HG02852 (cell line): ENCODE results near the gene IGSF3.
"Not testable (repeated sequence)": the region's sequence is repeated elsewhere in the genome, so short reads cannot be mapped to it uniquely, and the experiment has no call there.

Source experiments
- ATAC-seq: cut with Tn5 transposase; IDR thresholded peaks from one replicate; pipeline ENCODE4 v1.9.1; 2021; ENCODE audit warnings: mild to moderate bottlenecking, moderate library complexity; ENCODE audit not compliant: unreplicated experiment

IGSF3 gene

GRCh38 chr1:116603646-116604045 lies 63.9 kb downstream of the IGSF3 start:
- not testable (repeated sequence) for ATAC-seq

DNA sequence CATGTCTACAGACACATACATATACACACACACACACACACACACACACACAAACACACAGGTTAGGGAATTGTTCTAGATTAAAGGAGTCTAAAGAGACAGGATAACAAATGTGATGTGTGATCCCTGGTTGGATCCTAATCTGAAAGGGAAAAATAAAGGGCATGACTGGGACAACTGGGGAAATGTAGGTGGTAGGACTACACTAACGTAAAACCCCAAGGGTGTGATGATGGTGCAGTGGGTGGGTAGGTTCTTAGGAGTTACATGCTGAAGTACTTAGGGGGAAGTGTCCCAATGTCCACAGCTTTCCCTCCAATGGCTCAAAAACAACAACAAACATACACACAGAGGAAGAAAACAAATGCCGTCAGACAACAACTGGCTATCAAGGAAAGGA lies 68.2 kb downstream of the IGSF3 start:
- not testable (repeated sequence) for ATAC-seq

DNA sequence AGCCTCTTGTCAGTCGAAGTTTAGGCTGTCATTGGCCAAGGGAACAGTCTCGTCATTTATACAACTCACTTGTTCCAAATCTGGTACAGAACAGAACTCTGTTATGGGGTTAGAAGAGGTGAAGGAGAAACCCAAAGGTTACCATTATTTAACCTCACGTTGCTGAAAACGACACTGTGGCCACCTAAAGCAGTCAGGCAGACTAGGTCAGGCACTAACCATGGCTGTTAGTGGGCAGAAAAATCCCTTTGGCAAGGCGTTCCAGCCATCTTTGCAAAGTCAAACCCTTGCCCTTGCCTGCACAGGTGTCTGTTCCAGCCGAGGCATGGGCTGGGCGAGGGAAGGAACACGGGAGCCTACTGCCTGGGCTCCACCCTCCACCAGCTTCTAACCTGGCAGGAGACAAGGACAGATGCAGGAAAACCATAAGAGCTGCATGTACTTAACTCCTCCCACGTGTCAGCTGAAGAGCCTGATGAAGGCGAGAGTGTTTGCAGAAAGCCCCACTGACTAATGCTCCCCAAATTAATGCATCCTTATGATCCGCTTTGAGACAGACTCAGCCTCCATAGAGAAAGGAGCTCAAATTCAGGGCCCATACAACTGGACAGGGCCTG lies 69.0 kb downstream of the IGSF3 start:
- not testable (repeated sequence) for ATAC-seq

- ATAC-seq = peak; percentile 71
Observed at GRCh38 chr1:116597388-116597787, 70.1 kb downstream of the IGSF3 start.

DNA sequence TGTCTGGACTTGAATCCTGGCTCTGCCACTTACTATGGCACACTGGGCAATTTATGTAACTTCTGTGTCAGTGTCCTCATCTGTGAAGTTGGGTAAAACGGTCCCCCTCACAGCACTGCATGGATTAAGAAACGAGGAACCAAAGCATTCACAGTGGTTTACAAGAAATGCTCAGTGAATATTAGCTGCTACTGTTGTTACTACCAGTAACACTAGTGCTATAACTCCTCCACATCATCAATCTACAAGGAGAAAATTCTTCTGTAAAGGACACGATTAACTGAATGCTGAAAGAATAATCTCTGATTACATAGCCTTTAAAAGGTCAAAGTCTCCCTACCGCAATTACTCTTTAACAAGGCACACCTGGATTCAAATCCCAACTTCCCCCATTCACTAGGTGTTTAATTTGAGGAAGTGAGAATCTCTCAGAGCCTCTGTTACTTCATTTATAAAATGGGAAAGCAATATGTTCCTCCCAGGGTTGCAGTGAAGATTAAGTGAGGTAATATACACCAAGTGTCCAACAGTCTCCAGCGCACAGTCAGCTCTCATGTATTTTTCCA lies 70.7 kb downstream of the IGSF3 start:
- not testable (repeated sequence) for ATAC-seq

DNA sequence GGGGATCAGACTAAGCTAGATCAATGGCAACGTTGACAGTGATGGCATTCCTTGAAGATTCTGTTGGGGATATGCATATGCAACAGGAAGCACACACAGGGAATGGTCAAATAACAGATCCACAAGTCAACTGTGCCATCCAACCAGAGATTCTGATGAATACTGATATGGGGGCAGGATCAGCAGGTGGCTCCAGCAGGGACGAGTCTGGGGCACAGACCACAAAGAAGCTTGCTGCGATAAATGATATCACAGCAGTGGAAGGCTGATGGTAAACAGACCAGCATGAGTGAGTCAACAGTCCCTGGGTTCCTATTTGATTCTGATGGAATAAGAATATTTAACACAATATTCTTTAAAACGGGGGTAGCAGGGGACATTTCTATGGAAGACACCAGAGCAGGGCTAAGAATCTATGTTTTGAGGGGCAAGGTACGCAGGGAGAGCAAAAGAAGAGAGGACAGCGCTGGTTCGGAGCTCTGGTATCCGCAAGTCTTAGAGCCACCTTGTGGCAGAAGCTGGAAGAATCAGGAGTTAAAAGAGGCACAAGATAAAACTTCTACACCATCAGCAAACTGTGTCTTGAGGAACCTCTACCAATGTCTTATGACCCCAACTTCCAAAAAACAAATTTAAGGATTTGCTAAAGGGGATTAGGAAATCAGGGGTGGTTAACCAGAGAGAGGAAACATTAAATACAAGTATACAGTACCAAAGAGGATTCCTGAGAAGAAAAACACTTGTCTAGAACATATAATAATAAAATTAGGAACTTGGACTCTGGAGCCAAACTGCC lies 71.4 kb downstream of the IGSF3 start:
- ATAC-seq = not testable (repeated sequence)

DNA sequence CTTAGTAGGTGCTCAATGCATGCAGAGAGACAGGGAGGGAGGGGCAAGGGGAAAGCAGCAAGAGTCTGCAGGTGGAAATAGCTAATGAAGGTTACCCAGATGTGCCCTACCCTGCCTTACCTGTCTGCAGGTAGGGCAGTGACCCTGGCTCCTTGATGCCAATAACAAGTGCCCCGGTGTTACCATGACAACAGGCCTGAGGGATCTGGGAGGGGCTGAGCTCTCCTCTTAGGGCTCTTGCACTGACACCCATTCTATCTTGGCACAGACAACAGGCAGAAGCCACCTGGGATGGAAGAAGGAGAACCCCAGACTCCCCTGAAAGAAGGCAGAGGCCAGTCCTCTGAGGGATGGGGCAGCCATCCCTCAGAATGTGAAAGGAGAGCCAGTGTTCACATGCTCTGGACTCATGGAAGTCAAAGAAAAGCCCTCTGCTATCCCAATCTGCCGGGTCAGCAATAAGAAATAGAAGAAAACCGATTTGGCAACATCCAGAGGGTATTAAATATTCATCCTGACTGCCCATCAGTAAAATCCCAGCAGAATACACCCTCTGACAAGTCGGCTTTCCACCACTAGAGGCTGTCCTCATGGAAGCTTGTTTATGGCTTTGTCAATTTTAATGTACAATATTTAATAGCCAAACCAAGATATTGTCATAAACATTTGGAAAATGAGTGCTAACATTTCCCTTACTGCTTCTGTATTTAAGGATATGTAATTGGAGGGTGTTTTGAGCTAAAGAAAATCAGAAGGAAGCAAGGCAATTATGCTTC lies 72.3 kb downstream of the IGSF3 start:
- ATAC-seq = not testable (repeated sequence)

GRCh38 chr1:116593977-116594376 lies 73.6 kb downstream of the IGSF3 start:
- not testable (repeated sequence) for ATAC-seq

DNA sequence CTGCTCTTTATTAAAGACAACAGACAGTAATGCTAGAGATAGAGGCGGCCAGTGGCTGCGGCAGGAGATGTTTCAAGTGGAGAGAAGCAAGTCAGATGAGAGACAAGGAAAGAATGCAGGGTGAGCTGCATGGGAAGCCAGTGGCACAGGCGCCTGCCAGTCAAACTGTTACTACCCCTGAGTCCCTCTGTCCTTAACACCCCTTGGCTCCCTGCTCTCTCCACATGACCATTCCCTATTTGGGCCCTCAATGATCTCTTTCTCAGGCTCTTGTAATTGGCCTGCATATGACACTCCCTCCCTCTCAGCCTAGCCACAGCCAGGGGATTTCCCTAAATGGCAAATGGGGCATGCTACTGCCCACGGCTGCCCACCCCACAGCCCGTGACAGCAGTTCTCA lies 74.1 kb downstream of the IGSF3 start:
- not testable (repeated sequence) for ATAC-seq

- ATAC-seq = not testable (repeated sequence)
Observed at GRCh38 chr1:116591951-116592605, 75.5 kb downstream of the IGSF3 start.

- ATAC-seq = not testable (repeated sequence)
Observed at GRCh38 chr1:116591006-116591950, 76.3 kb downstream of the IGSF3 start.

DNA sequence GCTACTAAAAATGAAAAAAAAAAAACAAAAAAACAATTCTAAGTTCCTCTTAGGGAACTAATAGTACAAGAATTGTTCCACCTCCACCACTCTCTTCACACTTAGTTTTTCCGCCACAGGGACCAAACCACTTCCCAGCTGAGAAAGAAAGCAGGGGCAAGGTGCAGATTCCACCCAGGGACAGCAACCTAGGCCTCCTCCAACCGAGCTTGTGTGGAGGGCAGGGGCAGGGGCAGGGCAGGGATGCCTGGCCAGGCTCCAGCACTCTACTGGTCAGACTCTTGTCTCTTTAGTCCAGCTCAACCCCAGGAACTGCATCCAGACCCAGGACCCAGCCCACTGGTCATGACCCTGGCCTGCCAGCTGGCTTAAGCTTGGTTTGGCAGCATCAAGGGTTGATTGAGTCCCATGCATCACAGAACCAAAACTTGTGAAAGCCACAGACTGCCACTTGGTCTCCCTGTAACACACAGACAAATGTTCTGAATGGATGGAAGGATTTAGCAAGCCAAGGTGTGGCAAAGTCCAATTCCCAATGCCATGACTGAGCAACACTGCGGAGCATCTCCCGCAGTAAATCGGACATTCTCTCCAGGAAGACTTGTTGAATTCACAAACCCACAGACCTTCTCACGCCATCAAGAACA lies 77.1 kb downstream of the IGSF3 start:
- not testable (repeated sequence) for ATAC-seq

- not testable (repeated sequence) for ATAC-seq
Observed at GRCh38 chr1:116589101-116589735, 78.3 kb downstream of the IGSF3 start.

GRCh38 chr1:116587501-116588227 lies 79.9 kb downstream of the IGSF3 start:
- no peak for ATAC-seq

GRCh38 chr1:116586741-116587143 lies 80.8 kb downstream of the IGSF3 start:
- peak; percentile 58 for ATAC-seq

DNA sequence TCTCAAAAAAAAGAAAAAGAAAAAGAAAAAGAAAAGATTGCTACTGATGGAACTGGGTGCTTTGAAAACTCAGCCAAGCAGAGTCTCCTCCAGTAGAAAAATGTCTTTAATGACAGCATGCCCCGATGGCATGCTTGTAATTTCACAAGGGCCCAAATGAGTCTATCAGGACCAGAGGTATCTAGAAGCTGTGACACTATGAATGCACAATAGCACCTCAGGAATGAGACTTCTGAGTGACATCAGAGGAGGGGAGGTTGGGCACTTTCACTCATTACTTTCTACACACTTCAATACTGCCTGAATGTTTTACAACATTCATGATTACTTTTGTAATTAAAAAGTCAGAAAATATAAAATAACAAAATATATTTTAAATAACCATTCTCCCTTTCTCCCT lies 81.6 kb downstream of the IGSF3 start:
- no peak for ATAC-seq

DNA sequence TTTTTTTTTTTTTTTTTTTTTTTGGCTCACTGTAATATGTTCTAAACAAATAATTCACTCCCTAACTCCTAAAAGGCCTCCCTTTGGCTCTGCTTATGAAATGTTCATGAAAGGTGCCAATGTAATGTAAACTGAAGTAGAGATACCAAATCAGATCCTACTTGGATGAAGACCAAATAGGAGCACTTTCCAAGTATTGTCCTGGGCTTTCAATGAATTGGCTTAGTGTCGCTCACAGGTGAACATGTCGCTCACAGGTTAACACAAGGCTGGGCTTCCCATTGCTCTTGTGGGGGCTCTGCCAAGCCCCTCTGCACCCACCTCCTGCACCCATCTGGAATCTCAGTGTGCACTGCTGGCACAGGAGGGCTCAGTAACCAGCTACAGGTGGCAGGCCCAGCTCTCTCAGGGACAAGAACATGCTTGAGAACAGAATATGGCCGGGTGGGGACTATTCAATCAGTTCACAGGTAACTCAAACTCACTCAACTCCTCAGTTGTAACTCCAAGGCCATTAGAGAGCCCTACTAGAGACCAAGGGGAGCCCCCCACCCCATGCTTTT lies 86.1 kb downstream of the IGSF3 start:
- ATAC-seq = no peak
